Ishikawa (cell line): Measurements from ENCODE around the gene KCTD11.

Experiments
- CEBPB ChIP-seq: IDR thresholded peaks from 2 replicates; pipeline ENCODE4 v1.6.1; 2012
- CREB1 ChIP-seq: IDR thresholded peaks from 2 replicates; pipeline ENCODE4 v1.6.1; 2012; ENCODE audit warnings: low read depth
- EGR1 ChIP-seq: IDR thresholded peaks from 2 replicates; pipeline ENCODE4 v1.6.1; 2012
- EP300 ChIP-seq: IDR thresholded peaks from 2 replicates; pipeline ENCODE4 v1.6.1; 2012; ENCODE audit warnings: borderline replicate concordance
- FOXM1 ChIP-seq: IDR thresholded peaks from 2 replicates; pipeline ENCODE4 v1.6.1; 2012; ENCODE audit warnings: low read depth, borderline replicate concordance
- NFIC ChIP-seq: IDR thresholded peaks from 2 replicates; pipeline ENCODE4 v1.6.1; 2012
- RAD21 ChIP-seq: IDR thresholded peaks from 2 replicates; pipeline ENCODE4 v1.6.1; 2012; ENCODE audit warnings: low read depth
- TAF1 ChIP-seq: IDR thresholded peaks from 2 replicates; pipeline ENCODE4 v1.6.1; 2012; ENCODE audit warnings: low read depth, mild to moderate bottlenecking
- TCF12 ChIP-seq: IDR thresholded peaks from 2 replicates; pipeline ENCODE4 v1.6.1; 2012; ENCODE audit warnings: low read depth
- TEAD4 ChIP-seq: IDR thresholded peaks from 2 replicates; pipeline ENCODE4 v1.6.1; 2012
- YY1 ChIP-seq: IDR thresholded peaks from 2 replicates; pipeline ENCODE4 v1.6.1; 2012; ENCODE audit warnings: low read depth
- ZBTB7A ChIP-seq: IDR thresholded peaks from 2 replicates; pipeline ENCODE4 v1.6.1; 2012; ENCODE audit warnings: low read depth
- TF ChIP-seq, protein P1 (sequence below): IDR thresholded peaks from 2 replicates; pipeline ENCODE4 v1.6.1; 2012; ENCODE audit warnings: low read depth, mild to moderate bottlenecking
- TF ChIP-seq, protein P2 (sequence below): IDR thresholded peaks from 2 replicates; pipeline ENCODE4 v1.6.1; 2012
- TF ChIP-seq, protein P3 (sequence below): IDR thresholded peaks from 2 replicates; pipeline ENCODE4 v1.6.1; 2012

Gene KCTD11

DNA sequence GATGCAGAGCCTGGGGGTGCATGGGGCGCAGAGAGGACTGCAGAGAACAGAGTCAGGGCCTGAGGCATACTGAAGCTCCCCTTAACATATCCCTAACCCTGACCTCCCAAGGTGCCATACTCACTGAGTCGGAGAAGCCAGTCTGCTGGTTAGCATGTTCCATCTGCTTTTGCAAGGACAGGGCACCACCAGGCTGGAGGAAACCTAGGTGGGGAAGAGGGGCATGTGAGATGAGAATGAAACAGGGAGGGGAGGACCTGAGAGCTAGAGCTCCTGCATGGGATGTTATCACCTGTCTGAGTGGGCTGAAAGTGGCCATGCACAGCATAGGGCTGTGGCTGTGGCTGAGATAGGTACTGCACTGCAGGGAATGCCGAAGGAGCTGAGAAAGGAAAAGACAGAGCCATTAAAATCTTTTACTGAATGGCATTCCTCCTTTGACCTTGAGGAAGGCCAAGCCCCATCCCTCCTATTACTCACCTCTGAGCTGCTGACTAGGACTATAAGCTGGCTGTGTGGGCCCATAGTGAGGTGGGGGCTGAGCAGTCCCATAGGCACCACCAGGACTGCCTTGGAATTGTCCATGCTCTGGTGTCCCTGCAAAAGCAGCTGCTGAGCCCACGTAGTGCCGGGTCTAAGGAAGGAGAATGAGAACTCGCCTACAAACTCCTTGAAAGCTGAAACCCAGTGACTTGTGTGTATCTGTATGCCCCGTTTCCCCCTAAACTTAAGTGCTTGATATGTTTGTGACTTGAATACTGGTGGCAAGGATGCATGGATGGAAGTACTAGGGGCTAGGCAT is 38.7 kb upstream of the KCTD11 start:
- TF ChIP-seq RAD21: no peak
- TF ChIP-seq TEAD4: no peak
- TF ChIP-seq CEBPB: no peak
- TF ChIP-seq, protein P1, sequence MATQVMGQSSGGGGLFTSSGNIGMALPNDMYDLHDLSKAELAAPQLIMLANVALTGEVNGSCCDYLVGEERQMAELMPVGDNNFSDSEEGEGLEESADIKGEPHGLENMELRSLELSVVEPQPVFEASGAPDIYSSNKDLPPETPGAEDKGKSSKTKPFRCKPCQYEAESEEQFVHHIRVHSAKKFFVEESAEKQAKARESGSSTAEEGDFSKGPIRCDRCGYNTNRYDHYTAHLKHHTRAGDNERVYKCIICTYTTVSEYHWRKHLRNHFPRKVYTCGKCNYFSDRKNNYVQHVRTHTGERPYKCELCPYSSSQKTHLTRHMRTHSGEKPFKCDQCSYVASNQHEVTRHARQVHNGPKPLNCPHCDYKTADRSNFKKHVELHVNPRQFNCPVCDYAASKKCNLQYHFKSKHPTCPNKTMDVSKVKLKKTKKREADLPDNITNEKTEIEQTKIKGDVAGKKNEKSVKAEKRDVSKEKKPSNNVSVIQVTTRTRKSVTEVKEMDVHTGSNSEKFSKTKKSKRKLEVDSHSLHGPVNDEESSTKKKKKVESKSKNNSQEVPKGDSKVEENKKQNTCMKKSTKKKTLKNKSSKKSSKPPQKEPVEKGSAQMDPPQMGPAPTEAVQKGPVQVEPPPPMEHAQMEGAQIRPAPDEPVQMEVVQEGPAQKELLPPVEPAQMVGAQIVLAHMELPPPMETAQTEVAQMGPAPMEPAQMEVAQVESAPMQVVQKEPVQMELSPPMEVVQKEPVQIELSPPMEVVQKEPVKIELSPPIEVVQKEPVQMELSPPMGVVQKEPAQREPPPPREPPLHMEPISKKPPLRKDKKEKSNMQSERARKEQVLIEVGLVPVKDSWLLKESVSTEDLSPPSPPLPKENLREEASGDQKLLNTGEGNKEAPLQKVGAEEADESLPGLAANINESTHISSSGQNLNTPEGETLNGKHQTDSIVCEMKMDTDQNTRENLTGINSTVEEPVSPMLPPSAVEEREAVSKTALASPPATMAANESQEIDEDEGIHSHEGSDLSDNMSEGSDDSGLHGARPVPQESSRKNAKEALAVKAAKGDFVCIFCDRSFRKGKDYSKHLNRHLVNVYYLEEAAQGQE: no peak
- TF ChIP-seq FOXM1: no peak

DNA sequence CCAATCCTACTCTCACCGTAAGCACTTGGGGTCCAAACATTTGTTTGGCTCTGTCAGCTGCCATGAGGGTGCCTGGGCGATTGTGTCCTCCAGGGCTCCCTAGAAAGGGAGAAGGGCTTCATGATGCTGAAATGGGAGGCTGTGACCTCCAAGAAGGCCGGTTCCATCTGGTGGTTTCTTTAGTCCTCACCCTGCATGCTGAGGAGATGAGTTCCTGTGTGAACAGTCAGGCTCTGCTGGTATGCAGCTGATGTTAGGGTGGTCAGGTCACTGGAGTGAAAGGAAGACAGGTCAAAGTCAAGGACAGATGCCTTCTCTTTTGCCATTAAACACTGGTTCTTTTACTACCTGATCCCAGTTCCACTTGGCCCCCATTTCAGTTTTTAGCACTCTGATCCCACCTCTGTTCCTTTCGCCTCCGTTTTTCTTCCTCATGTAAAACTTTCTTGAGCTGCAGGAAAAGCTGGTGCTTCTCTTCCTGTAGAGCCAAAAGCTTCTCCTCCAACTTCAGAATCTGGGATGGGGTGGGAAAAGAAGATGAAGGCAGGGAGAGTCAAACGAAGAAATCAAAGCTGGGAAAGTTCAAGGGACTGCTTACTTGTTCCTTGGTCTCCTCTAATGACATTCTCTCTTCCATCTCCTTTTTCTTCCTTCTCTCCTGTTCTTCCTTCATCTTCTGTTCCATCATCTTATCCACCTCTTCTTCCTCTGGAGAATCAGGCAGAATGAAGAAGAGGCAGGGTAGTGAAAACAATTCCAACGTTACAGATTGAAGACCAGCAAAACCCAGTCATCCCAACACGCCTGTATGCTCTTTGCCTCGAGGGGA is 37.9 kb upstream of the KCTD11 start:
- no peak for TF ChIP-seq FOXM1
- TF ChIP-seq, protein P1: no peak
- no peak for TF ChIP-seq CREB1
- TF ChIP-seq TEAD4: no peak
- TF ChIP-seq CEBPB: no peak
- no peak for TF ChIP-seq NFIC
- no peak for TF ChIP-seq EP300
- TF ChIP-seq ZBTB7A: no peak
- TF ChIP-seq RAD21: no peak
- TF ChIP-seq, protein P2, sequence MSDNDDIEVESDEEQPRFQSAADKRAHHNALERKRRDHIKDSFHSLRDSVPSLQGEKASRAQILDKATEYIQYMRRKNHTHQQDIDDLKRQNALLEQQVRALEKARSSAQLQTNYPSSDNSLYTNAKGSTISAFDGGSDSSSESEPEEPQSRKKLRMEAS: no peak
- TF ChIP-seq YY1: no peak
- TF ChIP-seq, protein P3, sequence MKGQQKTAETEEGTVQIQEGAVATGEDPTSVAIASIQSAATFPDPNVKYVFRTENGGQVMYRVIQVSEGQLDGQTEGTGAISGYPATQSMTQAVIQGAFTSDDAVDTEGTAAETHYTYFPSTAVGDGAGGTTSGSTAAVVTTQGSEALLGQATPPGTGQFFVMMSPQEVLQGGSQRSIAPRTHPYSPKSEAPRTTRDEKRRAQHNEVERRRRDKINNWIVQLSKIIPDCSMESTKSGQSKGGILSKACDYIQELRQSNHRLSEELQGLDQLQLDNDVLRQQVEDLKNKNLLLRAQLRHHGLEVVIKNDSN: no peak
- TF ChIP-seq TCF12: no peak
- no peak for TF ChIP-seq EGR1
- no peak for TF ChIP-seq TAF1

DNA sequence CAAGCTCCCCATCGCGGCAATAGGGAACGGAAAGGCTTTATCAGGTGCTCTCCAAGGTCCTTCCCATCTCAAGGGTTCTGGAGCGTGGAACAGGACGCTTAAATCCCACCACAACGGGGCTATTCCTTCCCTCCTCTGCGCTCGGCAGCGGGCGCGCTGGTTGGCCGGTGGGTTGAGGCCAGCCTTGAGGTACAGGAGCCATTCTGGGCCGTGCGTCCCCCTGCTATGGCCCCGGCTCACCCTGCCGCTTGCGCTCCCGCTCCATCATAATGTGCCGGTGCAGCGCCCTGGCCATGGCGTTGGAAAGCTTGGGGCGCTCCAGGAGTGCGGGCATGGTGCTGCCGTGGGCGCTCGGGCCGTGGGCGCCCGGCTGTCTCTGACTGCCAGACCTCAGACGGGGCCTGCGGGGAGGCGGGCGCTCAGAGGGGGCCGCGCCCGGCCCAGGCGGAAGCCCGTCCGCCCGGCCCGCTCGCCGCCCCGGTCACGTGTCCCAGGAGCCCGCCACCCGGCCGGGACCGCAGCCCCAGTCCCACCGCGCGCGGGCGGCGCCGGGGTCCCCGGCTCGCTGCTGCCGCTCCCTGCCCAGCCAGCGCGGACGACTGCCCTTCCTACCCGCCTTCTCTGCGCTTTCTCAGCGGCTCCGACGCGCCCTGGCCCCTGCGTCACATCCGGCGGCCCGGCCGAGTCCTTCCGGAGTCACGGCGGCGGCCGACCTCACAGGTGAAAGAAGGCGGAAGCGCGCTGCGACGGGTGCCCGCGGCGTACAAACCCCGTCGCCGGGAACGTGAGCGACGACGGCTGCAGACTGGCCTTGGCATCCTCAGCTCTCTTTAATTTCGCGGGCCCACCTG is 37.0 kb upstream of the KCTD11 start, which contains the start of gene GPS2:
Gene GPS2 (minus strand): TSS at position 642 of the 851 bp plus-strand sequence. CDS start 308 bp downstream, at position 334.
- TF ChIP-seq TCF12 (peak; percentile 57; the same call in 1 of the 2 replicates), TAF1 (peak; percentile 79), YY1 (peak; percentile 69; the same call in 1 of the 2 replicates), RAD21 (no peak; the same call in 1 of the 2 replicates), TEAD4 (no peak), EP300 (0 out of 2 replicates have a peak, but pooled peaks have one; percentile 17), CREB1 (peak; percentile 84), ZBTB7A (no peak)
- TF ChIP-seq, protein P1: peak; percentile 87
- TF ChIP-seq, protein P3: peak; percentile 71
- TF ChIP-seq, protein P2: peak; percentile 68
